ENCODE measurements around the gene SLC2A9. TPM values are rescaled to one million over a fixed set of nuclear protein-coding genes. Genes with fewer than 3 reads are reported as not detected.

Gene SLC2A9
- total and polyA plus RNA-seq, 2 of the 8 experiments (the other 6 are each of a cell fraction or from before 2014, with no cell fraction given): 0.20 to 0.26 TPM

DNA sequence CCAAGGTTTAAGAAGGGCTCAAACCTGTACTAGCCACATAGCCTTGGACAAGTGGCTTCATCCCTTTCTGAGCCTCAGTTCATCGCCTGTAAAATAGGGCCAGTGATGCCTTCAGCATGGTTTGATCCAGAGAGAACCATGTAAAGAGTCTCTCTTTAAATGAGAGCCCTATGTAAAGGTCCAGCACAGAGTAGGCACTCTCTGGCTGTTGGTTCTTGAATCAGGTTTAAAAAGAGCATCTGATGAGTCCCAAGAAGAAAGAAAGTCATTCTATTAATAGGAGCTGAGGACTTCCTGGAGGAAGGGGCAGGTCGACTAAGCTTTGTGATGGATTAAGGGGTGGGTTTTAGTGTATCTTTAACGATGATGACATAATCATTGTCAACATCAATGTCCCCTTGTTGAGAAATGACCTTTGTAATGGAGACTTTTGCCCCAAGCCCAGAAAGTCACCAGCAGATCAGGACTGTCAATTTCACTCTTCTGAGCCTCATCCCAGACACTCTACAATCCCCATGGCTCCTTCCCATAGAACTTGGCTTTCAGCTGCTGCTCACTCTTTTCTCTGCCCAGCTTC is 4.0 kb upstream of the SLC2A9 start:
- Histone ChIP-seq H3K27me3 (replicated peaks in 1 of 4; ENCODE audit: control insufficient read depth in 3 of 4, extremely low read depth in 1 of 4, insufficient read depth in 3 of 4, low read length in 3 of 4) (no peaks in the 10 kb centered on the region; a peak in 1 of 7 replicates), H2BK12ac (ENCODE audit: low read depth, low read length) (no peak overlapping the region), H3K79me2 (ENCODE audit: control insufficient read depth in 1 of 2, insufficient read depth in 2 of 2, low read length in 2 of 2) (no peaks in the 10 kb centered on the region), H4K5ac (ENCODE audit: insufficient read length, low read depth, low read length) (no peak overlapping the region), H3K27ac (ENCODE audit: low read depth, low read length) (no peak overlapping the region), H3K79me1 (ENCODE audit: low read depth, low read length) (0 out of 2 replicates have a peak, but pooled peaks cover 2% of the 10 kb centered on the region), H3K14ac (ENCODE audit: insufficient read length) (no peak overlapping the region), H4K91ac (replicated peaks; ENCODE audit: insufficient read length, low read length) (no peak overlapping the region), H2AFZ (ENCODE audit: low read length) (no peak overlapping the region), H3K23me2 (ENCODE audit: low read depth, low read length) (no peaks in the 10 kb centered on the region), H2BK15ac (ENCODE audit: low read length) (no peak overlapping the region), H3K4me1 (replicated peaks in 1 of 4; ENCODE audit: control insufficient read depth in 3 of 4, insufficient read depth in 4 of 4, low read length in 3 of 4) (peaks cover 0 to 2% (median 0%) of the 10 kb centered on the region in 4 experiments; a peak in 1 of 7 replicates), H2BK120ac (replicated peaks; ENCODE audit: low read depth, low read length) (no peak overlapping the region), H3K18ac (ENCODE audit: extremely low read depth, low read length) (no peak overlapping the region), H3K4ac (replicated peaks; ENCODE audit: insufficient read length, low read depth, low read length) (no peak overlapping the region), H4K20me1 (replicated peaks in 1 of 2; ENCODE audit: control insufficient read depth in 1 of 2, insufficient read depth in 2 of 2, low read length in 2 of 2) (no peaks in the 10 kb centered on the region), H2BK20ac (ENCODE audit: low read length) (no peak overlapping the region), H3K56ac (replicated peaks; ENCODE audit: insufficient read length, low read depth, low read length) (no peak overlapping the region), H3K4me3 (ENCODE audit: extremely low read depth in 1 of 4, insufficient read depth in 2 of 4, low read depth in 3 of 4, low read length in 4 of 4) (no peak overlapping the region), H4K8ac (ENCODE audit: extremely low read depth, insufficient read depth, low read length) (no peak overlapping the region), H2BK5ac (ENCODE audit: low read depth, low read length) (no peak overlapping the region), H3K36me3 (ENCODE audit: control insufficient read depth in 2 of 4, insufficient read depth in 4 of 4, low read length in 3 of 4) (no peaks in the 10 kb centered on the region), H3K4me2 (ENCODE audit: insufficient read depth in 1 of 2, low read depth in 2 of 2, low read length in 2 of 2) (no peak overlapping the region), H3K9ac (replicated peaks in 1 of 4; ENCODE audit: extremely low read depth in 1 of 4, low read depth in 3 of 4, low read length in 3 of 4) (no peak overlapping the region), H2AK5ac (ENCODE audit: low read depth, low read length) (no peak overlapping the region), H3K9me3 (ENCODE audit: insufficient read depth in 2 of 2, low read depth in 1 of 2, low read length in 1 of 2) (no peaks in the 10 kb centered on the region), H3K23ac (ENCODE audit: insufficient read length) (no peak overlapping the region)
- ChIA-PET POLR2A (ENCODE audit: partially characterized antibody) (no interaction called here), CTCF (ENCODE audit: partially characterized antibody) (interaction anchor here (1.5 to 2.4 kb wide), 2 partner anchors 10 to 260 kb away, joined by 5 to 10 read pairs; no protein-coding TSS in a partner anchor)
- FAIRE-seq (no peak), DNase-seq (ENCODE audit: low read depth in 1 of 2, low spot score in 2 of 2) (no peak)
- WGBS, 2 experiments (ENCODE audit: extremely low coverage in 1 of 2, insufficient coverage in 1 of 2, insufficient read length in 1 of 2, insufficient replicate concordance in 2 of 2, low coverage in 1 of 2, low lambda C conversion rate in 2 of 2, missing lambda C conversion rate in 1 of 2): 87% methylated on average over 3 of the region's 3 CpGs; no CpG with 5 or more reads in 1 of the 2 experiments
- no peak for TF ChIP-seq ATF2 (IDR thresholded peaks at IDR 0.05; ENCODE audit: low read length)
- TF ChIP-seq POU5F1 (IDR thresholded peaks at IDR 0.05; ENCODE audit: low read depth, low read length): no peak
- no peak for TF ChIP-seq E2F6 (IDR thresholded peaks at IDR 0.05)
- TF ChIP-seq CTCF (IDR thresholded peaks at IDR 0.05; ENCODE audit: control extremely low read depth in 1 of 3, insufficient read depth in 1 of 3, low read depth in 1 of 3, low read length in 3 of 3): no peak
- no peak for TF ChIP-seq BCL11A (IDR thresholded peaks at IDR 0.05; ENCODE audit: low read depth in 2 of 2, low read length in 2 of 2)
